ENCODE results near the gene SORCS2. TPM values are rescaled to one million over a fixed set of nuclear protein-coding genes. Genes with fewer than 3 reads are reported as not detected.

Gene SORCS2
- total and polyA plus RNA-seq, 12 donors, result 0.67 to 15.5 (median 1.3) TPM

GRCh38 chr4:7715271-7716009 lies 523.1 kb downstream of the SORCS2 start:
- intact Hi-C loops (cut with DNase I), result loop anchor here in 1 of 2 donors (5.0 kb wide), 1 partner anchor 523 kb away; the partner anchor contains the start of gene SORCS2
- Histone ChIP-seq H3K36me3 (replicated peaks in 1 of 2) (no peaks in the 10 kb centered on the region), H3K27ac (no peak overlapping the region), H3K9me3 (replicated peaks in 1 of 3) (no peaks in the 10 kb centered on the region), H3K27me3 (peaks cover 14% of the 10 kb centered on the region), H3K4me3 (no peak overlapping the region), H3K4me1 (replicated peaks in 1 of 2) (no peaks in the 10 kb centered on the region)
- TF ChIP-seq POLR2A (IDR thresholded peaks at IDR 0.05) (no peak), CTCF (IDR thresholded peaks at IDR 0.05) (no peak)
- no peak for DNase-seq
- 74 to 84% (median 77%) methylated on average over 6 to 11 of the region's 11 CpGs for WGBS, 4 donors

- intact Hi-C loops (cut with DNase I), result loop anchor here in 1 of 2 donors (5.0 kb wide), 1 partner anchor 524 kb away; the partner anchor contains the start of gene SORCS2
- no peak for DNase-seq
- Histone ChIP-seq H3K4me3 (no peak overlapping the region), H3K36me3 (replicated peaks in 1 of 2) (no peaks in the 10 kb centered on the region), H3K27ac (no peak overlapping the region), H3K4me1 (replicated peaks in 1 of 2) (no peaks in the 10 kb centered on the region), H3K27me3 (peaks cover 14% of the 10 kb centered on the region), H3K9me3 (replicated peaks in 1 of 3) (no peaks in the 10 kb centered on the region)
- WGBS, 4 donors, result 66 to 72% (median 70%) methylated on average over 6 of the region's 6 CpGs
- TF ChIP-seq CTCF (IDR thresholded peaks at IDR 0.05), result no peak
Measured at GRCh38 chr4:7716010-7716721, 523.8 kb downstream of the SORCS2 start.

- 89 to 94% (median 92%) methylated on average over 6 to 11 of the region's 11 CpGs for WGBS, 4 donors
- H3K36me3 ChIP-seq (replicated peaks in 1 of 2), result no peaks in the 10 kb centered on the region
- intact Hi-C loops (cut with DNase I), result loop anchor here in 1 of 2 donors (5.0 kb wide), 1 partner anchor 525 kb away; the partner anchor contains the start of gene SORCS2
- H3K9me3 ChIP-seq (replicated peaks in 1 of 3), result no peaks in the 10 kb centered on the region
- TF ChIP-seq POLR2A (IDR thresholded peaks at IDR 0.05) (no peak), CTCF (IDR thresholded peaks at IDR 0.05) (no peak)
- H3K27ac ChIP-seq, result no peak overlapping the region
- no peaks in the 10 kb centered on the region for H3K4me1 ChIP-seq (replicated peaks in 1 of 2)
- DNase-seq, result no peak
- no peak overlapping the region for H3K4me3 ChIP-seq
- peaks cover 14% of the 10 kb centered on the region for H3K27me3 ChIP-seq
Measured at GRCh38 chr4:7717161-7717560, 524.8 kb downstream of the SORCS2 start.

GRCh38 chr4:7717946-7718490 lies 525.7 kb downstream of the SORCS2 start:
- Histone ChIP-seq H3K9me3 (replicated peaks in 1 of 3) (no peaks in the 10 kb centered on the region), H3K4me3 (no peak overlapping the region), H3K27ac (no peak overlapping the region), H3K27me3 (peaks cover 14% of the 10 kb centered on the region), H3K4me1 (replicated peaks in 1 of 2) (no peaks in the 10 kb centered on the region), H3K36me3 (replicated peaks in 1 of 2) (no peaks in the 10 kb centered on the region)
- DNase-seq, result no peak
- no peak for TF ChIP-seq CTCF (IDR thresholded peaks at IDR 0.05)
- TF ChIP-seq POLR2A (IDR thresholded peaks at IDR 0.05), result no peak
- WGBS, 4 donors, result 72 to 78% (median 77%) methylated on average over 20 to 24 of the region's 24 CpGs
- intact Hi-C loops (cut with DNase I), result loop anchor here in 1 of 2 donors (5.0 kb wide), 1 partner anchor 526 kb away; the partner anchor contains the start of gene SORCS2
